Measurements from ENCODE around the gene RO60.

RO60 gene

GRCh38 chr1:193062698-193063463 lies 3.5 kb downstream of the RO60 start:
- DNase-seq = no peak

GRCh38 chr1:193065954-193066353 lies 6.5 kb downstream of the RO60 start:
- DNase-seq = no peak

- DNase-seq = no peak
Observed at GRCh38 chr1:193066606-193067005, 7.2 kb downstream of the RO60 start.

GRCh38 chr1:193068013-193068412 lies 8.6 kb downstream of the RO60 start:
- DNase-seq = peak; percentile 86

GRCh38 chr1:193069748-193070385 lies 10.5 kb downstream of the RO60 start:
- peak; percentile 58 for DNase-seq

GRCh38 chr1:193070386-193070753 lies 11.0 kb downstream of the RO60 start:
- DNase-seq = peak; percentile 36

- peak; percentile 23 for DNase-seq
Observed at GRCh38 chr1:193070942-193071341, 11.5 kb downstream of the RO60 start.

- no peak for DNase-seq
Observed at GRCh38 chr1:193077991-193078390, 18.6 kb downstream of the RO60 start.

- DNase-seq = no peak
Observed at GRCh38 chr1:193079187-193079586, 19.8 kb downstream of the RO60 start.

GRCh38 chr1:193083365-193084088 lies 24.1 kb downstream of the RO60 start:
- DNase-seq = no peak

- DNase-seq = no peak
Observed at GRCh38 chr1:193085263-193085662, 25.9 kb downstream of the RO60 start.

- no peak for DNase-seq
Observed at GRCh38 chr1:193086342-193086741, 26.9 kb downstream of the RO60 start.

GRCh38 chr1:193087893-193088292 lies 28.5 kb downstream of the RO60 start:
- no peak for DNase-seq

GRCh38 chr1:193090865-193091264 lies 31.5 kb downstream of the RO60 start:
- DNase-seq = no peak

GRCh38 chr1:193094112-193094511 lies 34.7 kb downstream of the RO60 start:
- DNase-seq = no peak

- DNase-seq = no peak
Observed at GRCh38 chr1:193102662-193103061, 43.2 kb downstream of the RO60 start.

- no peak for DNase-seq
Observed at GRCh38 chr1:193103759-193104501, 44.5 kb downstream of the RO60 start.

GRCh38 chr1:193104502-193104906 lies 45.1 kb downstream of the RO60 start:
- DNase-seq = peak; percentile 54

GRCh38 chr1:193104907-193105820 lies 45.8 kb downstream of the RO60 start, which contains the start of gene GLRX2:
TSS of gene GLRX2 (minus strand) at chr1:193105414. CDS start at chr1:193105382, 32 bp downstream.
- peak; percentile 94 for DNase-seq

GRCh38 chr1:193105821-193106177 lies 46.4 kb downstream of the RO60 start:
- DNase-seq = peak; percentile 13

GRCh38 chr1:193108471-193108870 lies 49.1 kb downstream of the RO60 start:
- no peak for DNase-seq
